ENCODE measurements around the gene HNRNPA2B1.
"Not testable (repeated sequence)": the region's sequence is repeated elsewhere in the genome, so short reads cannot be mapped to it uniquely, and the experiment has no call there.

DNA sequence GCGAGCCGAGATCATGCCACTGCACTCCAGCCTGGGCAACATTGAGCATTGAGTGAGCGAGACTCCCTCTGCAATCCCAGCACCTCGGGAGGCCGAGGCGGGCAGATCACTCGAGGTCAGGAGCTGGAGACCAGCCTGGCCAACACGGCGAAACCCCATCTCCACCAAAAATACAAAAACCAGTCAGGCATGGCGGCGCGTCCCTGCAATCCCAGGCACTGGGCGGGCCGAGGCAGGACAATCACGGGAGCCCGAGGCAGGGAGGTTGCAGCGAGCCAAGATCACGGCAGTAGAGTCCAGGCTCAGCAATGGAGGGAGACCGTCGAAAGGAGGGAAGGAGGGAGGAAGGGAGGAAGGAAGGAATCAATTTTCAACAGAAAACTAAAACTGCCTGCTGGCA is 23.3 kb downstream of the HNRNPA2B1 start:
- TF ChIP-seq, protein P1, sequence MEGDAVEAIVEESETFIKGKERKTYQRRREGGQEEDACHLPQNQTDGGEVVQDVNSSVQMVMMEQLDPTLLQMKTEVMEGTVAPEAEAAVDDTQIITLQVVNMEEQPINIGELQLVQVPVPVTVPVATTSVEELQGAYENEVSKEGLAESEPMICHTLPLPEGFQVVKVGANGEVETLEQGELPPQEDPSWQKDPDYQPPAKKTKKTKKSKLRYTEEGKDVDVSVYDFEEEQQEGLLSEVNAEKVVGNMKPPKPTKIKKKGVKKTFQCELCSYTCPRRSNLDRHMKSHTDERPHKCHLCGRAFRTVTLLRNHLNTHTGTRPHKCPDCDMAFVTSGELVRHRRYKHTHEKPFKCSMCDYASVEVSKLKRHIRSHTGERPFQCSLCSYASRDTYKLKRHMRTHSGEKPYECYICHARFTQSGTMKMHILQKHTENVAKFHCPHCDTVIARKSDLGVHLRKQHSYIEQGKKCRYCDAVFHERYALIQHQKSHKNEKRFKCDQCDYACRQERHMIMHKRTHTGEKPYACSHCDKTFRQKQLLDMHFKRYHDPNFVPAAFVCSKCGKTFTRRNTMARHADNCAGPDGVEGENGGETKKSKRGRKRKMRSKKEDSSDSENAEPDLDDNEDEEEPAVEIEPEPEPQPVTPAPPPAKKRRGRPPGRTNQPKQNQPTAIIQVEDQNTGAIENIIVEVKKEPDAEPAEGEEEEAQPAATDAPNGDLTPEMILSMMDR (conservative IDR thresholded peaks at IDR 0.05; ENCODE audit: low read depth, low read length), result not testable (repeated sequence)
- not testable (repeated sequence) for TF ChIP-seq MXI1 (IDR thresholded peaks at IDR 0.05; ENCODE audit: borderline replicate concordance, low read depth, low read length); POLR2A (IDR thresholded peaks at IDR 0.05; ENCODE audit: low read depth, low read length)

Data from IMR-90 (cell line).